Hepatocyte (in vitro differentiated cells): Measurements from ENCODE around the gene FBXO21.

ENCODE experiments used
- CTCF ChIP-seq: fragments of 200-600 bp; sonication (generic); IDR thresholded peaks from 2 replicates; pipeline ENCODE4 v1.5.1; 2016; ENCODE audit warnings: antibody characterized with exemption, mild to moderate bottlenecking; ENCODE audit not compliant: poor library complexity
- EZH2 ChIP-seq: fragments of 200-600 bp; sonication (generic); IDR thresholded peaks from 2 replicates; pipeline ENCODE4 v1.6.1; 2016; ENCODE audit warnings: antibody characterized with exemption, mild to moderate bottlenecking, borderline replicate concordance
- EZH2phosphoT487 ChIP-seq: fragments of 200-600 bp; sonication (generic); IDR thresholded peaks from one replicate; pipeline ENCODE4 v1.6.1; 2018; ENCODE audit warnings: antibody characterized with exemption, mild to moderate bottlenecking, low read depth, moderate library complexity; ENCODE audit not compliant: unreplicated experiment, severe bottlenecking

- TF ChIP-seq CTCF: no peak
- no peak for TF ChIP-seq EZH2
- TF ChIP-seq EZH2phosphoT487: no peak
These were observed 22.5 kb downstream of the FBXO21 start for GRCh38 chr12:117167769-117168168.
